ENCODE measurements around the gene PDLIM4. TPM values are rescaled to one million over a fixed set of nuclear protein-coding genes. Genes with fewer than 3 reads are reported as not detected.

PDLIM4 gene
- polyA plus RNA-seq, 1 experiment, result 31.0 TPM

DNA sequence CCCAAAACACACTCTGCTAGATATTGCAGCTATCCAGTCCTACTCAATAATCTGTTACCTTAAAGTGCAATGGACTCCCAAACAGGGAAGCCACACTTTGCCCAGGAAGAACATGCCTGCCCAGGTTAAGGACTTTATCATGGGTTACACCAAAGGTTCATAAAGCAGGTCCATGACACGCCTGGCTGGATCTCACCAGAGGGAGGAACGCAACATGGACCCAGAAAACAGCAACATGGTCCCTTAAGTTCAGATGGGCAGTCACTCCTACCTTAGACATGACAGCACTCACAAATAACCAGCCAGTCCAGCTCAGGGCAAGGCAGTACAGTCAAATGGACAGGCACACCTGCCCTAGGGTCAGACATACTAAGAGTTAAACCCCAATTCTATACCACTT lies 33.6 kb upstream of the PDLIM4 start:
- CTCF ChIA-PET, result interaction anchor here (0.9 to 3.1 kb wide), 4 partner anchors 8 to 162 kb away, joined by 3 to 19 read pairs (median 5); no protein-coding TSS in a partner anchor
- TF ChIP-seq, protein P1, sequence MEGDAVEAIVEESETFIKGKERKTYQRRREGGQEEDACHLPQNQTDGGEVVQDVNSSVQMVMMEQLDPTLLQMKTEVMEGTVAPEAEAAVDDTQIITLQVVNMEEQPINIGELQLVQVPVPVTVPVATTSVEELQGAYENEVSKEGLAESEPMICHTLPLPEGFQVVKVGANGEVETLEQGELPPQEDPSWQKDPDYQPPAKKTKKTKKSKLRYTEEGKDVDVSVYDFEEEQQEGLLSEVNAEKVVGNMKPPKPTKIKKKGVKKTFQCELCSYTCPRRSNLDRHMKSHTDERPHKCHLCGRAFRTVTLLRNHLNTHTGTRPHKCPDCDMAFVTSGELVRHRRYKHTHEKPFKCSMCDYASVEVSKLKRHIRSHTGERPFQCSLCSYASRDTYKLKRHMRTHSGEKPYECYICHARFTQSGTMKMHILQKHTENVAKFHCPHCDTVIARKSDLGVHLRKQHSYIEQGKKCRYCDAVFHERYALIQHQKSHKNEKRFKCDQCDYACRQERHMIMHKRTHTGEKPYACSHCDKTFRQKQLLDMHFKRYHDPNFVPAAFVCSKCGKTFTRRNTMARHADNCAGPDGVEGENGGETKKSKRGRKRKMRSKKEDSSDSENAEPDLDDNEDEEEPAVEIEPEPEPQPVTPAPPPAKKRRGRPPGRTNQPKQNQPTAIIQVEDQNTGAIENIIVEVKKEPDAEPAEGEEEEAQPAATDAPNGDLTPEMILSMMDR (IDR thresholded peaks at IDR 0.05; ENCODE audit: insufficient read depth, low read depth, low read length), result no peak
- no peak for DNase-seq (ENCODE audit: low read depth)
- Histone ChIP-seq H3K27me3 (ENCODE audit: control insufficient read depth, insufficient read depth, low read length) (no peaks in the 10 kb centered on the region), H3K36me3 (ENCODE audit: control insufficient read depth, insufficient read depth, low read length) (peaks cover 1% of the 10 kb centered on the region; the same call in 1 of the 2 replicates), H3K4me3 (ENCODE audit: low read depth, low read length) (no peak overlapping the region)
- POLR2A ChIA-PET, result no interaction called here

DNA sequence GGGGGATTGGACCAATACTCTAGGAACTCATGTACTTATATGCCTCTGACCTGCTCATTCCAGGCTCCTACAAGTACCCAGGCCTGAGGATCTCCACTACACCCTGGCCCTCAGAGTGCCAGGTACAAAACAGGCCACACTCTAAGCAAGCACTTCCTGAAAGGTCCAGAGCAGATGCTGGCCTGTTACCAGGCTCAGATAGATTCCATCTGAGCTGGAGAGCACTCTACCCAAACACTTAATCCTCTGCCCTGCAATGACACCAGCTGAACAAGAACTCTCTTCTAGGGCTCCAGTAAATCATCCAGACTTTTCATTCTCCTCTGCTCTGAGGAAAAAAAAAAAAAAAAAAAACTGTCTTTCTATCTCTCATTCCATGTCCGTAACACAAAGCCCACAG lies 32.8 kb upstream of the PDLIM4 start:
- no peak overlapping the region for H3K4me3 ChIP-seq (ENCODE audit: low read depth, low read length)
- CTCF ChIA-PET, result interaction anchor here (0.6 to 3.1 kb wide), 5 partner anchors 9 to 45 kb away, joined by 3 to 19 read pairs (median 4); no protein-coding TSS in a partner anchor
- DNase-seq (ENCODE audit: low read depth), result no peak

DNA sequence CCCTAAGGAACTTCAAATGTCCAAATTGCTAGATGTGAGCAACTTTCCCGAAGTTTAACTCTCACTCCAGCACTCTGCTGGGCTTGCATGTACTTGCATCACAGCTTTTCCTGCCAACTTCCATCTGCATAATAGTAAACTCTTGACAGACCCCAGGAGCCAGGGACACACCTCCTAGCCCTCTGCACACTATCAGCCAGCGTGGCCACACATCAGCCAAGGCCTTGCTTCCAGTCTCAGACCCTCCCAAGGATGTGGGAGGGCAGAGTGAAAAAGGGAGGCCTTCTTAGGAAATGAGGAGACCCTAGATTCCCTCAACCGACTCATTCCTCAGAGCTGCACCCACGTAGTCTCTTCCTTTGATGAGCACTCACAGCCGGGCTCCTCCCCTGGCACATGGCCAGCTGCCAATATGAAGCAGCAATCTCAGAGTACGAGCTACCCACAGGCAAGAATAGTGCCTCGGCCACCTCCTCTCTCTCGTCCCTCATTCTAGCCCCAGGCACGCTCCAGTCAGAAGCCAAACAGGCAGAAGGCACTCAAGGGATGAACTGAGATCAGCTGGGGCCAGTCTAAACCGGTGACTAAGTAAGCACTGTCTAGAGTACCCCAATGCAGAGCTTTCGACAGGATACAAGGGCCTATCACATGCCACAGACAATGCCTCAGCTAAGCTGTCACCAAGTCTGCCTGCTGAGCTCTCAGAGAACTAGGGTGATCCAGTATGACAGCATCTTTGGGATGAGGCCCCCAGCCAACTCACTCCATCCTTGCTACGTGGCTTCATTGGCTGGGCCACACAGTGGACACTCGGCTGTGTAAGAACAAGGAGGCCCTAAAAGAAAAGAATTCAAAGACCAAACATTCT lies 32.1 kb upstream of the PDLIM4 start:
- Histone ChIP-seq H3K4me3 (ENCODE audit: low read depth, low read length) (peak overlapping the region; percentile 4), H3K27me3 (ENCODE audit: control insufficient read depth, insufficient read depth, low read length) (no peaks in the 10 kb centered on the region), H3K36me3 (ENCODE audit: control insufficient read depth, insufficient read depth, low read length) (no peaks in the 10 kb centered on the region)
- TF ChIP-seq, protein P1 (IDR thresholded peaks at IDR 0.05; ENCODE audit: insufficient read depth, low read depth, low read length), result no peak
- DNase-seq (ENCODE audit: low read depth), result peak; percentile 63
- ChIA-PET CTCF (interaction anchor here (0.8 to 3.1 kb wide), 6 partner anchors 10 to 241 kb away, joined by 3 to 19 read pairs (median 4); partner anchors contain the start of gene SLC22A4), POLR2A (interaction anchor here (0.6 to 1.1 kb wide), 3 partner anchors 10 to 1004 kb away, joined by 3 to 4 read pairs (median 4); no protein-coding TSS in a partner anchor)

More for the DNA sequence above, 32.8 kb upstream of the PDLIM4 start:
- TF ChIP-seq, protein P1 (IDR thresholded peaks at IDR 0.05; ENCODE audit: insufficient read depth, low read depth, low read length), result no peak
- H3K36me3 ChIP-seq (ENCODE audit: control insufficient read depth, insufficient read depth, low read length), result no peaks in the 10 kb centered on the region; the same call in 1 of the 2 replicates
- POLR2A ChIA-PET, result interaction anchor here (0.6 to 1.1 kb wide), 4 partner anchors 9 to 1003 kb away, joined by 3 to 11 read pairs (median 4); no protein-coding TSS in a partner anchor
- H3K27me3 ChIP-seq (ENCODE audit: control insufficient read depth, insufficient read depth, low read length), result no peaks in the 10 kb centered on the region

DNA sequence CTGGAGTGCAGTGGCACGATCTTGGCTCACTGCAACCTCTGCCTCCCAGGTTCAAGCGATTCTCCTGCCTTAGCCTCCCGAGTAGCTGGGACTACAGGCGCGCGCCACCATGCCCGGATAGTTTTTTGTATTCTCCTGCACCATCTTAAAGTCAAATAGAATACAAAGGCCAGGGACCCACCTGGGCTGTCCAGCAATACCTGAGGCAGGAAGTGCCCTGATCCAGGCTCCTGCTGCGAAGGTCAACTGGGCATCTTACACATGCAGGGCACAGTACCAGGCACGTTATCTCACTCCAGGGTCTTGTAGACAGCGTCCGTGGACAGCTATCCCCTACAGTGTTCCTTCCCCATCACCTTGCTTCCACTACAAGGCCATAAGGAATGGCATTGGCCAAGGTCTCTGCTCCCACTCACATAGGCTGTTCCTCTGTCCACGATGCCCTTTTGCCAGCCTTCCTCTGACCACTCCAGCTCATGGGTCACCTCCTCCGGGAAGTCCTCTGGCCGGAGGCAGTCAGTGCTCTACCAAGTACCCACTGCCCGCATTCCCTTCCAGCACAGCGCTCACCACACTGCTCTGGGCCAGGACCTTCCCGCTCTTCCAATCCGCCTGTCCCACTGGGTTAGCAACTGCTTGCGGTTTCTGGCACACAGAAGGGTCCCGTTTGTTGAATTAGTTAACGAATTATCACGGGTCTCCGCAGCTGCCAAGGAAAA lies 30.8 kb upstream of the PDLIM4 start:
- peak overlapping the region; percentile 61 for H3K4me3 ChIP-seq (ENCODE audit: low read depth, low read length)
- H3K27me3 ChIP-seq (ENCODE audit: control insufficient read depth, insufficient read depth, low read length), result no peaks in the 10 kb centered on the region
- ChIA-PET POLR2A (no interaction called here), CTCF (interaction anchor here (0.9 to 4.1 kb wide), 6 partner anchors 9 to 139 kb away, joined by 3 to 46 read pairs (median 5); partner anchors contain the start of gene SLC22A4)
- H3K36me3 ChIP-seq (ENCODE audit: control insufficient read depth, insufficient read depth, low read length), result no peaks in the 10 kb centered on the region
- TF ChIP-seq, protein P1 (IDR thresholded peaks at IDR 0.05; ENCODE audit: insufficient read depth, low read depth, low read length), result no peak
- DNase-seq (ENCODE audit: low read depth), result no peak

DNA sequence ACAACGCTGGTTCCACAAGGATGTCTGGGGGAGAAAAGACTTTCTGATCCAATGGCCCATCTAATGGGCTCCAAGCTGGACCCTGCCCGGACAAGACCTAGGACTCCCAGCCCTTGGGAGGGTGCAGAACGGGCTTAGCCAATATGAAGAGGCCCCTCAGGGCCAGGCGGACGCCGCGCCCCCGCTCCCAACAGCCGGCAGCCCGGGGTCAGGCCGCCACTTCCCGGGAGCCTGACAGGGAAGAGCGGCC lies 30.3 kb upstream of the PDLIM4 start:
- ChIA-PET POLR2A (no interaction called here), CTCF (interaction anchor here (0.6 to 4.1 kb wide), 10 partner anchors 9 to 278 kb away, joined by 3 to 46 read pairs (median 4); partner anchors contain the start of gene SLC22A4)
- Histone ChIP-seq H3K4me3 (ENCODE audit: low read depth, low read length) (peak overlapping the region; percentile 61), H3K27me3 (ENCODE audit: control insufficient read depth, insufficient read depth, low read length) (no peaks in the 10 kb centered on the region), H3K36me3 (ENCODE audit: control insufficient read depth, insufficient read depth, low read length) (no peaks in the 10 kb centered on the region)
- TF ChIP-seq, protein P1 (IDR thresholded peaks at IDR 0.05; ENCODE audit: insufficient read depth, low read depth, low read length), result no peak
- no peak for DNase-seq (ENCODE audit: low read depth)
